HFF-Myc (cell line): ENCODE data around the gene NUCKS1.

Experiments used
- DNase-seq: peaks from one replicate; pipeline ENCODE4 v3.0.0-alpha.2; 2011; ENCODE audit warnings: low read depth; ENCODE audit errors: extremely low read depth
- H3K4me3 ChIP-seq: replicated peaks from 2 replicates; pipeline ENCODE4 v1.5.1; 2011; ENCODE audit warnings: low read depth, mild to moderate bottlenecking, control low read depth, low read length
- TF ChIP-seq, protein P1 (sequence below): IDR thresholded peaks from 2 replicates; pipeline ENCODE4 v1.5.1; 2012; ENCODE audit warnings: mild to moderate bottlenecking, low read depth, low read length, control low read depth; ENCODE audit errors: missing control alignments

The NUCKS1 gene

GRCh38 chr1:205763980-205764379 is 14.0 kb upstream of the NUCKS1 start:
- DNase-seq = no peak
- H3K4me3 ChIP-seq = no peak overlapping the region
- TF ChIP-seq, protein P1, sequence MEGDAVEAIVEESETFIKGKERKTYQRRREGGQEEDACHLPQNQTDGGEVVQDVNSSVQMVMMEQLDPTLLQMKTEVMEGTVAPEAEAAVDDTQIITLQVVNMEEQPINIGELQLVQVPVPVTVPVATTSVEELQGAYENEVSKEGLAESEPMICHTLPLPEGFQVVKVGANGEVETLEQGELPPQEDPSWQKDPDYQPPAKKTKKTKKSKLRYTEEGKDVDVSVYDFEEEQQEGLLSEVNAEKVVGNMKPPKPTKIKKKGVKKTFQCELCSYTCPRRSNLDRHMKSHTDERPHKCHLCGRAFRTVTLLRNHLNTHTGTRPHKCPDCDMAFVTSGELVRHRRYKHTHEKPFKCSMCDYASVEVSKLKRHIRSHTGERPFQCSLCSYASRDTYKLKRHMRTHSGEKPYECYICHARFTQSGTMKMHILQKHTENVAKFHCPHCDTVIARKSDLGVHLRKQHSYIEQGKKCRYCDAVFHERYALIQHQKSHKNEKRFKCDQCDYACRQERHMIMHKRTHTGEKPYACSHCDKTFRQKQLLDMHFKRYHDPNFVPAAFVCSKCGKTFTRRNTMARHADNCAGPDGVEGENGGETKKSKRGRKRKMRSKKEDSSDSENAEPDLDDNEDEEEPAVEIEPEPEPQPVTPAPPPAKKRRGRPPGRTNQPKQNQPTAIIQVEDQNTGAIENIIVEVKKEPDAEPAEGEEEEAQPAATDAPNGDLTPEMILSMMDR = no peak

- no peak overlapping the region for H3K4me3 ChIP-seq
- DNase-seq = no peak
- TF ChIP-seq, protein P1 = no peak
These were observed 10.6 kb upstream of the NUCKS1 start for GRCh38 chr1:205760606-205761005.

DNA sequence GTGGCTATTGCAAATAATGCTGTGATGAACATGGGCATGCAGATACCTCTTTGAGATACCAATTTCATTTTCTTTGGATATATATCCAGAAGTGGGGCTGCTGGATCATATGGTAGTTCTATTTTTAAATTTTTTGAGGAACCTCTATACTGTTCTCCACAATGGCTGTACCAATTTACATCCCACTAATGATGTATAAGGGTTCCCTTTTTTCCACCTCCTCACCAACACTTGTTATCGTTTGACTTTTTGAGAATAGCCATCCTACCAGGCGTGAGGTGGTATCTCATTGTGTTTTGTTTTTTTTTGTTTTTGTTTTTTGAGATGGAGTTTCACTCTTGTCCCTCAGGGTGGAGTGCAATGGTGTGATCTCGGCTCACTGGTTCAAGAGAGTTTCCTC is 6.6 kb upstream of the NUCKS1 start:
- DNase-seq = no peak
- no peak overlapping the region for H3K4me3 ChIP-seq
- TF ChIP-seq, protein P1 = no peak

GRCh38 chr1:205754857-205755256 is 4.9 kb upstream of the NUCKS1 start:
- no peak for DNase-seq
- no peak overlapping the region for H3K4me3 ChIP-seq
- TF ChIP-seq, protein P1 = no peak

GRCh38 chr1:205751036-205751651 is 1.2 kb upstream of the NUCKS1 start:
- DNase-seq = no peak
- no peak overlapping the region for H3K4me3 ChIP-seq

DNA sequence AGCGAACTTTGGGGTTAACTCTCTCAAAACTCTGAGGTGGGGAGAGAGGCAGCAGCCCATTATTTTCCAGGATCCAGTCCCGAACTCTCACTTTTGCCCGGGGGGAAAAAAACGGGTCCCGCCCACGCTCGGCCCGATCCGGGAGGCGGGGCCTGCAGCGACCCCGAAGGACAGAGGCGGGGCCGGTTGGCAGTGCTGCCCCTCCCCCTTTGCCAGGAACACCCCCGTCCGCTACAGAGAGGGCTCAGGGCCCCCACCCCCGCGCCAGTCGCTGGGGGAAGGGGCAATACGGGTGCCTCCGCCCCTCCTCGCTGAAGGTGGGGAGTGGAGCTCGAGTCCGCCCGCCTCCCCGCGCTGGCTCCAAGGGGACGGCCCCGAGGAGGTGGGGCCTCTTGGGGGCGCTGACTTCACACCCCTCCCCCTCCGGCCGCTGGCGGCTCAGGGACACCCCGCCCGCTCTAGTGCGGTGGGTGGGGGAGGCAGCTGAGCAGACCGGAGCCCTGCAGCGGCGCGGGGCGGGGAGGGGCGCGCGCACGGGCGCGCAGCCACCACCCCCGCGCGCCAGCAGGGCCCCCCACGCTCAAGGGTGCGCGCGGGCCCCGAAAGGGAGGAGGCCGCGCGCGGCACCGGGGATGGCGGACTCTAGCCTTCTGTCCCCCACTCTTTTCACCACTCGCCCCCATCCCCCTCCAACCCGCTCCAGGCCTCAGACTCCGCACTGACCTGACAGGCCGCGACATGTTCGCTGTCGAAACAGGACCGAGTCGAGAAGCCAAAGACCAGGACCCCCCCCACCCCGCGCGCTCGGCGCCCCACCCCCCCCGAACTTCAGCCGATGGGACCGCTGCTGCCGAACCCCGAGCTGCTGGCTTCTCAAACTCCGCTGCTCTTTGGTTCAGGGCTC is 496 bp downstream of the NUCKS1 start:
- H3K4me3 ChIP-seq = peak overlapping the region; percentile 91
- peak; percentile 83 for DNase-seq
- TF ChIP-seq, protein P1 = no peak

More at GRCh38 chr1:205751036-205751651, 1.2 kb upstream of the NUCKS1 start:
- TF ChIP-seq, protein P1 = no peak
